Activated gamma-delta T cell treated with Interleukin-2 at 50 U/mL for 16 hours (primary cell): ENCODE data around the gene IFNA5.

Source experiments
- DNase-seq: peaks from one replicate; pipeline ENCODE4 v3.0.0-alpha.2; 2020

IFNA5 gene

DNA sequence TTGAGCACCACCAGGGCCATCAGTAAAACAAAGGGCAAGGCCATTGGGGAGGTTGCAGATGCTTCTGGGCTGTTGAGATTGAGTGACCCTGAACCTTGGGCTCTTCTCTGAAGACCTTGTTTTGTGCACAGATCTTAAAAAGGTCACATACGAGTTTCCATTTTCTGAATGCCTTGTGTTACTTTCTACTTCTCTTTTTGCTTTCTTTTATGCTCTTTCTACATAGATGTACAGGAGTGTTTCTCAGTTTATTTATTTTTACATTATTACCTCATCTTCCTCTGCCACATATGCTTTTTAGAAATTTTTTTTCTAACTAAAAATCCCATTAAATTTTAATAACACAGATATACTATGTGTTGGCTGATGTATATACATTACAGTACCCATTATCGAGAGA is at the start of gene IFNA5:
TSS of gene IFNA5 (minus strand) at position 101 of the 400 bp plus-strand sequence. CDS start at position 44, 57 bp downstream.
- DNase-seq = no peak

GRCh38 chr9:21350787-21351186 is 45.7 kb upstream of the IFNA5 start, which contains the start of gene IFNA6:
Gene IFNA6 (minus strand): TSS chr9:21350887. CDS start chr9:21350887, 0 bp downstream.
- DNase-seq = no peak

DNA sequence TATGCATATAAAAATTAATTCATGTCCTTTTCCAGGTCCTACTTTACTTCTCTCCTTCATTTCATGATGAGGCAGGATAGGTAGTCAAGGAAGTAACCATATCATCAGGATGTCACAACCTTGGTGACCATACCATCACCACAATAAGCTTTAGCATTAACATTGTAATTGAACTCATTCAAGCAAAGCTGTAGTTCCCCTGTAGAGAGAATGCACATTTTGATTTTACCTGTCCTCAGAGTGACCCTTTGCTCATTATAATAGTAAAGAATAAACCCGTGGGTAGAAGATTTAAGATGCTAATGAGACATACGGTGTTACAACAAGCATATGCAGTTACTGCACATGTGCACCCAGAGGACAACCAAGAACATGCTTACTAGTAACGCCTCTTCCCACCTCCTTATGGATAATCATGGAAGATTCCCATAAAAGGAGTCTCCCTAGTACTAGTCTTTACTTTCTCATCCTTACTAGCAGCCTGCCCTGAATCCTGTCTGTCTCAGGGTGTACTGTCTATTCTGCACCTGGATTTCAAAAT is 43.4 kb upstream of the IFNA5 start:
- no peak for DNase-seq

DNA sequence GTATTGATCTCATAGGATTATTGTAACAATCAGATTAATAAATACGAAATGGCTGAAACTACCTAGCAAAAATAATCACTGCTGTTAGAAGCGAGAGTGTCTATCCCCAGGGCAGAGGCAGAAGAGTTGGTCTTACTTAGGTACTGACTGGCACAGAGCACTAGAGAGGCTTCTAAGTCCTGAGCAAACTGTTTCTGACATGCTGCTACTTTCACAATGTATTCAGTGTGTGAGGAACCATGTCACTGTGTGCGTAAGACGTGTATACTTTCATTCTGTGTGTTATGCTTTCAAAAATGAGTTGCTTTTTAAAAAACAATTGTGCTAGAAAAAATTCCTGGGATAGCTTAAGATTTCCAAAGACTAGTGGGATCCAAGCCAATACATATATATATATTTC is 35.6 kb upstream of the IFNA5 start:
- no peak for DNase-seq

DNA sequence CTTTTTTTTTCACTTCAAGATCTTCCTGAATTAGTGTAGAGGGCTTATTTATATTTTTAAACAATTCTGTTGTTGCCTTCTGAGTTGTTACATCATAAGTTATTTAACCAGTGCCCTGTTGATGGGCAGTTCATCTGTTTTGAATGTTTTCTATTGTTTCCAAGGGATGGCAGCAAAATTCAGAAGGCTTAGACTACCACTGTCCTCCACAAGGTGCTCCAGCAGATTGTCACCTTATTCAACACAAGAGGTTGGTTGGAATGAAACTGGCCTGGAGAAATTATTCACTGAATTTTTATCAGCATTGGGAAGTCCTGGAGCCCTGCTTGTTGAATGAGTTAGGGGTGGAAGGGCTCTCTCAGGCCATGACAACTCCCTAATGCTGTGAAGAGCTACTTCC is 31.3 kb upstream of the IFNA5 start:
- DNase-seq = no peak

DNA sequence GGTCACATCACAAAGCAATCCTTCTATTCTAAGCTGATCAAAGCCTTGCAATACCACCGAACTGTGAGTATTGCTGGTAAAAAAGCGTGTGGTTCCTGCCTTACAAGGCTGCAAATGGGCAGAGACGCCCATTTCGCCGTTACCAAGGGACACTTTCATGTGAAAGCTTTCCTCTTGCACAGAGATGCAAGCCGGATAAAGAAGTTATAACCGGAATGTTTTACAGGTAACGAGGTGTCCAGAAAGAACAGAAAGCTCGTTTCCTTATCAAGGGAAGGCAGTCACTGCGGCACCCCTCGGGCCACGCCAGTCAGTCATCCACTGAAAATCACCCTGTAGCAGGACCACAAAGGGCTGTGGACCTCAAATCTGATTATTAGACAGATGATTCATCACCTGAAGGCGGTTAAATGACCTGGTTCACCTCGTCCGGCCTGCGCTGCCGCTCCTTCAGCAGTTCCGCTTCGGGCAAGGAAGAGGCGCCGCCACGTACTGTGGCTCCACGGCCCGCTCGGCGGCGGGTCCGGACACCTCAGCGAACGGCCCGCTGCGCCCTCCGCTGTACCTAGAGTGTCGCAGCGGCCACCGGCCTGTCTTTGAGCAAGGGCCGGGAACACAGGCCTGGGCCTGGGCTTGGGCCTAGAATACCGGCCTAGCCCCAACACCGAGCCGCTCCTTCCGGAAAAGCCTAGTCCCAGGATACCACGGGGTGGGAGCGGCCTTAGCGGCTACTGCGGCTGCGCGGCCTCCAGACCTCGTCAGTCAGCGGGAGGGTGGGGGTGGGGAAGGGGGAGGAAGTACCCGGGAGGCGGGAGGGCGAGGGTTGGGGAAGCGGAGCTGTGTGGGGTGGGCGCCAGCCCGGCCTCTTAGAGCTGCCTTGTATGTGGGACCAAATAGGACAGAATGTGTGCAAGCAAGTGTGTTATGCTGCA is 29.9 kb upstream of the IFNA5 start, which contains the start of gene KLHL9:
TSS of gene KLHL9 (minus strand) at position 704 of the 932 bp plus-strand sequence. CDS start at position 159, 545 bp downstream.
- DNase-seq = peak; percentile 81

DNA sequence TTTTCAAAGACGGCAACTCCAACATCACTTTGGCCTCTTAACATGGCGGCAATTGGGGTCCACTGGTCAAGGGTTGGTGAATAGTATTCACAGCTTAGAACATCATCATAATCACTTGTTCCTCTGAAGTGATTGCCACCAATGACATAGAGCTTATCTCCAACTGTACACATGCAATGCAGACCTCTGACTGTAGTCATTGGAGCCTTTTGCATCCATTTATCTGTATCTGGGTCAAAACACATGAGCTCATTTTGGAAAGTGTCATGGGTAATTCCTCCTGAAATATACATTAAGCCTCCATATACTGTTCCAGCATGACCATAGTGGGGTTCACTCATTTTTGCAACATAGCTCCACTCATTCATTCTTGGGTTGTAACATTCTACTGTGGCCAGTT is 28.1 kb upstream of the IFNA5 start:
- DNase-seq = no peak

GRCh38 chr9:21331676-21332402 is 26.7 kb upstream of the IFNA5 start:
- DNase-seq = no peak

GRCh38 chr9:21326526-21327139 is 21.5 kb upstream of the IFNA5 start:
- DNase-seq = no peak

DNA sequence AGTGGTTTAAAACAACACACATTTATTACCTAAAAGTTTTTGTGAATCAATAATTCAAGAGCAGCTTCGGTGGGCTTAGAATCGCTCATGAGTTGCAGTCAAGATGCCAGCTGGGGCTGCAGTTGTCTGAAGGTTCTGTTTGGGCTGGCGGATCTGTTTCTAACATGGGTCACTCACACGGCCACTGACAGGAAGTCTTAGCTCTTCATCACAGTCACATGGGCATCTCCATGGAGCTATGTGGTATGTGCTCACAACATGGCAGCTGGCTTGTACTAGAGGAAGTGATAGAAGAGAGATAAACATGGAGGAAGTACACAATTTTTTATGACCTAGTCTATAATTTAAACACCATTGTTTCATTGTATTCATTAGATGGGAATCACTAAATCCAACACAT is 18.9 kb upstream of the IFNA5 start:
- DNase-seq = no peak

DNA sequence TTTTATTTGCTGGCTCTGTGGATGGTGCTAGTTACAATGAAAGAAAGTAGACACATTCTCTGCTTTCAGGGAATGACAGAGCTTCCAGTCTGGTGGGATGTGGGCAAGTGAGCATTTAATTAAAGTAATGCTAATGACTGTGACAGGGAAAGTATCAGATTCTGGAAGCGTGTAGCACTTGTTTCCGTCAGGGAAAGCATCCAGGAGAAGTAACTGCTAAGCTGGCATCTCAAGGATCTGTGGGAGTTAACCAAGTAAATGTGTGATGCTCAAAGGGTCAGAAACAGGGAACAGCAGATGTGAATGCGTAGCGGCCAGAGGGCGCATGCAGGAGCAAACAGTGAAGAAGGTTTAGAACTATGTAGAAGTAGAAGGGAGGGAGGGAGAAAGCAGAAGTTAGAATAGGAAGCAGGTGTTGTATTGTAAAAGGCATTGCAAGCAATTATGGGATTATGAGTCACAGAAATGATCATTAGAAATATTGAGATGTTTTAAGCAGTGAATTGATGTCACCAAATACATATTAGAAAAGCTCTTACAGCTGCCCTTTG is 17.9 kb upstream of the IFNA5 start:
- no peak for DNase-seq

- DNase-seq = no peak
These were observed 15.4 kb upstream of the IFNA5 start for GRCh38 chr9:21320465-21320864.

GRCh38 chr9:21317956-21318923 is 13.1 kb upstream of the IFNA5 start:
- DNase-seq = peak; percentile 14

GRCh38 chr9:21316860-21317259 is 11.7 kb upstream of the IFNA5 start:
- no peak for DNase-seq

- DNase-seq = no peak
These were observed 11.1 kb upstream of the IFNA5 start for GRCh38 chr9:21316032-21316842.

DNA sequence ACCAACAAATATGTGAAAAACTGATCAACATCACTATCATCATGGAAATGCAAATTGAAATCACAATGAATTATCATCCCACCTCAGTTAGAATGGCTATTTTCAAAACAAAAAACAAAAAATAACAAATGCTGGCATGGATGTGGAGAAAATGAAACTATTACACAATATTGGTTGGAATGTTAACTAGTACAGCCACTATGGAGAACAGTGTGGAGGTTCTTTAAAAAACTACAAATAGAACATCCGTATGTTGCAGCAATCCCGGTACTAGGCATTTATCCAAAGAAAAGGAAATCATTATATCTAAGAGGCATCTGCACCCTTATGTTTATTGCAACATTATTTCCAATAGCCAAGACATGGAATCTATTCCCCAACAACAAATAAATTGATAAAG is 9.0 kb upstream of the IFNA5 start:
- no peak for DNase-seq

DNA sequence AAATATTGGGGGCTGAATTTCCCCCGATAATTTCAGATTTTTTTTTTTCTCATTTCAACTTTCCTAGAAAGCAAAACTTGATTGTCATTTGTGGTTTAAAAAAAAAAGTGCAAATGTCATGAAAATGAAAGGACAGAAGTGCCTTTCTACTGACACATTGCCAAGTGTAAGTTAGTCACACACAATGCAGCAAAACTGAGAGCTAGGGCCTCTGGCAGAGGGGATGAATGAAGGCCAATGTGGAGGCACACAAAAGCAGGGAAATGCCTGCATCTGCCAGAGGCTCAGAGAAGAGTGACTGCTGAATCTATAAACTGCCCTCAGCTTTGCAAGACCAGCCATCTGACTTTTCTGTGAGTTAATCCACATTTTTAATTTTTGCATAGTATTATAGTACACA is 6.8 kb upstream of the IFNA5 start:
- no peak for DNase-seq

GRCh38 chr9:21295992-21296391 is 9.1 kb downstream of the IFNA5 start:
- DNase-seq = no peak

GRCh38 chr9:21294904-21295538 is 10.1 kb downstream of the IFNA5 start:
- DNase-seq = no peak

DNA sequence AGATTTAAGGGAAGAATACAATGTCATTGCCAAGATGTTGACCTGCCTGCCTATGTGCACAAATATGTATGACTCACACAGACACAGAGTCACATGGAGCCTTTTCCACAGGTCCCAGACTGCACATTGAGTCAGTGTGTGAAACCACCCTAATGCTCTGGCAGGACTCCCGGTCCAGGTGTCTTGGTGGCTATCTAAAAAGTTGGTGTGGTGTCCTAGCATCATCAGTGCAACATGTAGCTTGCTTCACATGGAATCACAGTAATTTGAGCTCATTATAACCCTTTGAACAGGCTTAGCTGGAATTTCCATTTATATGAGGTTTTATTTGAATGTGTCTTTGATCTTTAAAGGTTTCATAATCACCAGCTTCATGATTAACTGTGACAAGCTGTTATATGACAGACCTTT is 10.7 kb downstream of the IFNA5 start:
- DNase-seq = no peak
